ENCODE data around the gene RAD54L2.
"Not testable (repeated sequence)": the region's sequence is repeated elsewhere in the genome, so short reads cannot be mapped to it uniquely, and the experiment has no call there.

Gene RAD54L2, protein sequence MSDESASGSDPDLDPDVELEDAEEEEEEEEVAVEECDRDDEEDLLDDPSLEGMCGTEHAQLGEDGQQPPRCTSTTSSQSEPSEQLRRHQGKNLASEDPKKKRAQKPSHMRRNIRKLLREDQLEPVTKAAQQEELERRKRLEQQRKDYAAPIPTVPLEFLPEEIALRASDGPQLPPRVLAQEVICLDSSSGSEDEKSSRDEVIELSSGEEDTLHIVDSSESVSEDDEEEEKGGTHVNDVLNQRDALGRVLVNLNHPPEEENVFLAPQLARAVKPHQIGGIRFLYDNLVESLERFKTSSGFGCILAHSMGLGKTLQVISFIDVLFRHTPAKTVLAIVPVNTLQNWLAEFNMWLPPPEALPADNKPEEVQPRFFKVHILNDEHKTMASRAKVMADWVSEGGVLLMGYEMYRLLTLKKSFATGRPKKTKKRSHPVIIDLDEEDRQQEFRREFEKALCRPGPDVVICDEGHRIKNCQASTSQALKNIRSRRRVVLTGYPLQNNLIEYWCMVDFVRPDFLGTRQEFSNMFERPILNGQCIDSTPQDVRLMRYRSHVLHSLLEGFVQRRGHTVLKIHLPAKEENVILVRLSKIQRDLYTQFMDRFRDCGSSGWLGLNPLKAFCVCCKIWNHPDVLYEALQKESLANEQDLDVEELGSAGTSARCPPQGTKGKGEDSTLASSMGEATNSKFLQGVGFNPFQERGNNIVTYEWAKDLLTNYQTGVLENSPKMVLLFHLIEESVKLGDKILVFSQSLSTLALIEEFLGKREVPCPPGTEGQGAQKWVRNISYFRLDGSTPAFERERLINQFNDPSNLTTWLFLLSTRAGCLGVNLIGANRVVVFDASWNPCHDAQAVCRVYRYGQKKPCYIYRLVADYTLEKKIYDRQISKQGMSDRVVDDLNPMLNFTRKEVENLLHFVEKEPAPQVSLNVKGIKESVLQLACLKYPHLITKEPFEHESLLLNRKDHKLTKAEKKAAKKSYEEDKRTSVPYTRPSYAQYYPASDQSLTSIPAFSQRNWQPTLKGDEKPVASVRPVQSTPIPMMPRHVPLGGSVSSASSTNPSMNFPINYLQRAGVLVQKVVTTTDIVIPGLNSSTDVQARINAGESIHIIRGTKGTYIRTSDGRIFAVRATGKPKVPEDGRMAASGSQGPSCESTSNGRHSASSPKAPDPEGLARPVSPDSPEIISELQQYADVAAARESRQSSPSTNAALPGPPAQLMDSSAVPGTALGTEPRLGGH (N-terminal part only)

DNA sequence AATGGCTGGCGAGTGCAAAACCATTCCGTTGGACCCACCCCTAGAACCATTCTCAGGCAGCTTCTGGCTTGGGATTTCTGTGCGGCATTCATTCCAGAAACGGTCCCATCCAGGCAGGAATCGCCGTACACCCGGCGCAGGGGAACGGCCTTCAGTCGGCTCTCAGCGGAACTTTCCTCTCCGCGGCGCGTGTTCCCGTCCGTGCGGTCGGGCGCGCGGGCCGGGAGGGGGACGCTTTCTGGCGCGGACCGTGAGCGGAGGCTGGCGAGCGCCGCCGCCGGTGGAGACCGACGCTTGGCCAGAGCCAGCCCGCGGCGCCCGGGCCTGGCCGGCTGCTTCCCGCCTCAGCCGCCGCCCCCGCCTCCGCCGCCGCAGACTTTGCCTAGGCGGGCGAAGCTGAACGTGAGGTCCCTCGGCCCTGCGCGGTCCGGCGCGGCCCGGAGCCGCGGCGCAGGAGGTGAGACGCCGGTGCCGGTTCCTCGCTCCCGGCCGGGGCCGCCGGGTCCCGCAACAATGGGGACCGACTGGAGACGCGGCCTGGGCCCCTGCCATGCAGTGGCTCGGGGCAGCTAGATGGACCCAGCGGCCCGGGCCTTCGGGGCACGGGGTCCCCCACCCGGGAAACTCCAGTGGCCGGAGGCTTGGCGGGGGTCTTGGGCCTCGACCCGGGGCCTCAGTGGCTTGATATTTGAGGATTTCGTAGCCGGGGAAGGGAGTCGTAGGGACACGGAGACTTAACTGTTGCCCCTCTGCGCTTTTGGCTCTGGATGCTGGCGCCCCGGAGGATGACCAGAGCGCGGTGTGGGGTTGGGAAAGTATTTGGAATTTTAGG is at the start of gene RAD54L2:
RAD54L2 (plus strand) TSS at position 261 of the 832 bp plus-strand sequence. CDS start 51,702 bp downstream, outside the sequence.
- peak; percentile 66 for FAIRE-seq
- DNase-seq (ENCODE audit: insufficient read length, low spot score): peak; percentile 77

DNA sequence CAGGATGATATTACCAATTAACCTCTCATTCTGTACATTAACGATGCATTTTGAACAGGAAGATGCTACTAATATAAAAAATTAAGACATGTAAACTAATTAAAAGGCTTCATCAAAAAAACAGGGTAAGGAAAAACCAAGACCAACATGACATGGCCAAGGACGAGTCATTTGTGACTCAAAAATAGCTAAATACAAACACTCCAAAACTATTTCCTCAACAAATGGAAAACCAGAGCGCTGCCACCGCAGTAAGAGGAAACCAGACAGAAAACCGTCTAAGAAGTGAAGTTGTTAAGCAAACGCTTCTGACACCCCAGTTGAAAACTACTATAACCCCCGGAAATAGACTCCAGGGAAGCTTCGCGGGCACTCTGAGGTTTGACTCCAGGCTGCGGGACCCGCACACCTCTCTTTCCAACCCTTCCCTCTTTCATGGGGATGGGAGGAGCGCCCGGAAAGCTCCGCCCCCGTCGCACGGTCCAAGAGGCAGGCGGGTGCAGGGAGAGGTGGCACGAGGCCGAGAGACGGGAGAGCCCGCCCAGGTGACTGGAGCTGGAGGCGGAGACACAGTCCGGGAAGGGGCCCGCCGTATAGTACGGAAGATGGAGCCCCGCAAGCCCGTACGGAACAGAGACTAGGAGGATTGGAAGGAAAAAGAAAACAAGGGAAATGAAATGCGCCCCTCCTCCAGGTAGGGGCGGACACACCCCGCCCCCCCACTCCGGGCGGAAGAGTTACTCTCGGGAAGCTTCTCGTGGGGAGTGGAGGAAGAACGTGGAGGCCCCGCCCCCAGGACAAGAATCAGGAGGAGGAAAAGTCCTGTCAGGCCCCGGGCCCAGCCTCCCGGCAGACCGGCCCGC is 39.4 kb upstream of the RAD54L2 start:
- FAIRE-seq (no peak), DNase-seq (ENCODE audit: insufficient read length, low spot score) (peak; percentile 90)

DNA sequence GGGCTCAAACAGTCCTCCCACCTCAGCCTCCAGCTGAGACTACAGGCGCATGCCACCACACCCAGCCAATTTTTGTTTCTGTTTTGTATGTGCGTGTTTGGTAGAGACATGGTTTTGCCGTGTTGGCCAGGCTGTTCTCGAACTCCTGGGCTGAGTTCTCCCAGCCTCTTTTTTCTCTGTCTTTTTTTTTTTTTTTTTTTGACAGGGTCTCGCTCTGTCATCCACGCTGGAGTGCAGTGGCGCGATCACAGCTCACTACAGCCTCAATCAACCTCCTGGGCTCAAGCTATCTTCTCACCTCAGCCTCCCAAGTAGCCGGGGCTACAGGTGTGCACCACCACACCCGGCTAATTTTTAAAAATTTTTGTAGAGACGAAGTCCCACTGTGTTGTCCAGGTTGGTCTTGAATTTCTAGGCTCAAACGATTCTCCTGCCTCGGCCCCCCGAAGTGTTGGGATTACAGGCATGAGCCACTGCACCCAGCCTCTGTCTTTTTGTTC is 37.8 kb upstream of the RAD54L2 start:
- no peak for DNase-seq (ENCODE audit: insufficient read length, low spot score)
- peak; percentile 40 for FAIRE-seq

DNA sequence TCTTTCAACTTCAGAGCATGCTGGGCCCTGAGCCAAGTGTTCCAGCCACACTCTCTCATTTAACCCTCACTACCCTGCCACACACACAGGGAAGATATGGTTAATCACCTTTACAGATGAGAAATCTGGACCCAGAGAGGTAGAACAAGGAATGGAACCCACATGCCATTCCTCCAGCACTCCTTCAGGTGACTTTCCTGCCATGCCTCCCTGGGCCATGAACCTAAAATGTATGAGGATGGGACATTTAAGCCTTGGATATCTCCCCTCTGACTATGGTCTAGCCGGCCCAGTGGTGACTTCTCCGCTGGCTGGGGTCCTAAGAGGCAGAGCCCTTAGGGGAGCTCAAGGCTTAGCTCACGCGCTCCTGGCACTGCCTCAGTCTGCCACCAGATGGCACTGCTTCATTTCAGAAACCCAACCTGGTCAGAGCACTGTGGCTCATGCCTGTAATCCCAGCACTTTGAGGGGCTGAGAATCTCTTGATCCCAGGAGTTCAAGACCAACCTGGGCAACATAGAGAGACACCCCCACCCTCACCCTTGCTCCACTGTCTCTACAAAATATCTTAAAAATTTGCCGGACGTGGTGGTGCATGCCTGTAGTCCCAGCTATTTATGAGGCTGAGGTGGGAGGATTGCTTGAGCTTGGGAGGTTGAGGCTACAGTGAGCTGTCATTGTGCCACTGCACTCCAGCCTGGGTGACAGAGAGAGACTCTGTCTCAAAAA is 36.5 kb upstream of the RAD54L2 start:
- peak; percentile 76 for DNase-seq (ENCODE audit: insufficient read length, low spot score)

DNA sequence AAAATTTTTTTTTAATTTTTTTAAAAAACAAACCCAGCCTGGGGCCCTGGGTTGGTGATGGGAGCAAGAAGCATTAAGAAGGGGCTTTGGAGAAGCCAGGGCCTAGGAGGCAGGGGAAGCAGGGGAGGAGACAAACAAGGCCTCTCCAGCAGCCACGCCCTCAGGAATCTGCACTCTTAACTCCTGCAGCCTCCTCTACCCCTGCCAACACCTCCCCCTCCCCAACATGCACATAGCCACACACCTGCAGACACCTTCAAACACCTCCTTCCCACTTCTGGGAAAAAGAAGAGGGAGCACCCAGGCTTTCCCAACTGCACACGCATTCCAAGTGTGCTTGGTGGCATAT is 36.0 kb upstream of the RAD54L2 start:
- DNase-seq (ENCODE audit: insufficient read length, low spot score) (no peak), FAIRE-seq (no peak)

More for the DNA sequence above, 36.5 kb upstream of the RAD54L2 start:
- peak; percentile 97 for FAIRE-seq

DNA sequence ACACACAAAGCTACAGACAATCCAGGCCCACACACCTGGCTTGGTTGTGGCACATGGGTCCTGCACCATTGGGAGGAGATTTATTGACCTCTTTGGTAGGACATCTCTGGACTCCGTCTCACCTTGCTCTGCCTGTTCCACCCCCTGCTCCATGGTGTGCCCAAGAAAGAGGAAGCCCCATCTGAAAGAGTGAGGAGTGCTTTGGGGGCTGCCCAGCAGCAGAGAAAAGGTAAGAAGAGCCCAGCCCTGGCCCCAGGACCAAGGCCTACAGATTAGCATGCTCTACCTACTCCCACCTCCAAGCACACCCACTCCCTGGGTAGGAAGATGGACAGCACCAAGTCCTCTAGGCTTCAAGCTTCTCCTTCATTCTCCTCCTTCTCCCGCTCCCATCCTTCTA is 35.5 kb upstream of the RAD54L2 start:
- peak; percentile 13 for FAIRE-seq
- DNase-seq (ENCODE audit: insufficient read length, low spot score): no peak

DNA sequence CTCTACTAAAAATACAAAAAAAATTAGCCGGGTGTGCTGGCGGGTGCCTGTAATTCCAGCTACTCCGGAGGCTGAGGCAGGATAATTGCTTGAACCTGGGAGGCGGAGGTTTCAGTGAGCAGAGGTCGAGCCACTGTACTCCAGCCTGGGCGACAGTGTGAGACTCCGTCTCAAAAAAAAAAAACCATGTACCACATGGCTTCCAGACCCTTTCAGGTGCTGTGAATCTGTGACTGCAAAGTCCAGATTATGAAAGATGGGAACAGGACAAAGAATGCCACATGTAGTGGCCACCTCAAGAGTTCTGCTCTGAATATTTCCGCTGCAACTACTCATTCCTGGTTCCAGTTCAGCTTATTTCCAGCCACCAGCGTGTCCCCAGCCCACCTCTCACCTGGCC is 30.3 kb upstream of the RAD54L2 start:
- no peak for FAIRE-seq

DNA sequence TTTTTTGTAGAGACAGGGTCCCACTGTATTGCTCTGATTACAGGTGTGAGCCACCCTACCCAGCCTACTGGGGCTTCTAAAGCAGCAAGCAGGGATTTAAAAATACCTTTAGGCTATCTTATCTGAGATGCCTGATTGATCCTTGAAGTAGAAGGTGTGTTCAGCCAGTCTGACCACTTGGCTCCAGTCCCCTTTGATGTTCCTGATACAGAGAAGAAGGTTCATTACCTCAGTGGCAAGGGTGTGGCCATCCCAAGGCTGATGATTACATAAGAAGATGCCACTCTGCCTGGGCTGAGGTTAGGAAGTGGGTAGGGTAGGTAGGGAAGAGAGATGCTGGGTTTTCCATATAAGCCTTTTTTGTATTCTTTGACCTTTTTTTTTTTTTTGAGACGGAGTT is 27.5 kb upstream of the RAD54L2 start:
- no peak for DNase-seq (ENCODE audit: insufficient read length, low spot score)
- FAIRE-seq: no peak

More for the DNA sequence above, 30.3 kb upstream of the RAD54L2 start:
- DNase-seq (ENCODE audit: insufficient read length, low spot score): no peak

DNA sequence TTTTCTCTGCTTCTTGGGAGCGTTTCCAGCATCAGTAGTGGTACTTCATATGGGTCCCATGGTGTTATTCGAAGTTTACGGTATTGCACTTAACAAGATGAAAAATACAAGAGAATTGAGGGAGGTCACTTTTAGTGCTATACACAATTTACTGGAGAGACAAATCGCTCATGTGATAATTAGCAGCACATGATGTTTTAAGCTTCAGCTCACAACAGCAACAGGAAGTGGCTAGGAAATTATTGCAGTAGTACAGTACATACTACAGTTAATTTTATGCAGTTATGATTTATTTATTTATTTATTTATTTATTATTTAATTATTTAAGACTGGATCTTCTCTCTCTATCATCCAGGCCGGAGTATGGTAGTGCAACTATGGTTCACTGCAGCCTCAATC is 24.3 kb upstream of the RAD54L2 start:
- FAIRE-seq (no peak), DNase-seq (ENCODE audit: insufficient read length, low spot score) (no peak)

DNA sequence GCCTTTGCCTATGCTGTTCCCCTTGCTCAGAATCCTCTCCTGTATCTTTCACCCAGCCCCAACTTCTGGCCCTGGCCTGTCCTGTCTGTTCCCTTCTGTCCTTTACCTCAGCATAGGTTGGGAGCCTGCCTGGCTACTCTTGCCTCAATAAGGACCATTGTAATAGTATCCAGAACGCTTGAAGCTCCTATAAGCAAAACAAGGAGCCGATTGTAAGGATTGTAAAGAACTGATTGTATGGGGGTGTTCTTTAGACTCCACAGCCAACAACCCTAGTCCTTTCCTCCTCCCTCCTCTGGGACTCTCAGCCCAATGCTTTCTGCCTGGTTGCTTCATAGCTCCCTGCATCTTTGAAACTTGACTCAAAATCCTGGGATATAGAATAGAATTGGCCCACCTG is 18.7 kb upstream of the RAD54L2 start:
- FAIRE-seq: no peak
- no peak for DNase-seq (ENCODE audit: insufficient read length, low spot score)

DNA sequence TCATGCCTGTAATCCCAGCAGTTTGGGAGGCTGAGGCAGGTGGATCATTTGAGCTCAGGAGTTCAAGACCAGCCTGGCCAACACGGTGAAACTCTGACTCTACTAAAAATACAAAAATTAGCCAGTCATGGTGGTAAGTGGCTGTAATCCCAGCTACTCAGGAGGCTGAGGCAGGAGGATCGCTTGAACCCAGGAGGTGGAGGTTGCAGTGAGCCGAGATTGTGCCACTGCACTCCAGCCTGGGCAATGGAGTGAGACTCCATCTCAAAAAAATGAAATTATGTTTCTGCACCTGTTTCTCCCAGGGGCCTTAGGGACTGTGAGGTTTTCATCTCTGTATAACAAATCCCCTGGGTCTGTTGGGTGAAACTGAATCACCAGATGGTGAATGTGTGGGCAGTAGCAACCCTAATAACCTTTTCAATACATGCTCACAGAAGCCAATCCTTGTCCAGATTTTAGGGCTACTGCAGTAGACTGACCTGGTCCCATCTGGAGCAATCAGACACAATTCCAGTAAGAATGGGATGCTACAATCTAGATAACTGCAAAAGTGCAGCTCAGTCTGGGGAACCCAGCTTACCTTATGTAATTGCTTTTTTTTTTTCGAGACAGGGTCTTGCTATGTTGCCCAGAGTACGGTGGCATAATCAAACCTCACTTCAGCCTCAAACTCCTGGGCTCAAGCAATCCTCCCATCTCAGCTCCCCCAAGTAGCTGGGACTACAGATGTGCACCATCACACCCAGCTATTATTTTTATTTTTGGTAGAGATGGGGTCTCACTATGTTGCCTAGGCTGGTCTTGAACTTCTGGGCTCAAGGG is 17.4 kb upstream of the RAD54L2 start:
- FAIRE-seq; DNase-seq (ENCODE audit: insufficient read length, low spot score): not testable (repeated sequence)

DNA sequence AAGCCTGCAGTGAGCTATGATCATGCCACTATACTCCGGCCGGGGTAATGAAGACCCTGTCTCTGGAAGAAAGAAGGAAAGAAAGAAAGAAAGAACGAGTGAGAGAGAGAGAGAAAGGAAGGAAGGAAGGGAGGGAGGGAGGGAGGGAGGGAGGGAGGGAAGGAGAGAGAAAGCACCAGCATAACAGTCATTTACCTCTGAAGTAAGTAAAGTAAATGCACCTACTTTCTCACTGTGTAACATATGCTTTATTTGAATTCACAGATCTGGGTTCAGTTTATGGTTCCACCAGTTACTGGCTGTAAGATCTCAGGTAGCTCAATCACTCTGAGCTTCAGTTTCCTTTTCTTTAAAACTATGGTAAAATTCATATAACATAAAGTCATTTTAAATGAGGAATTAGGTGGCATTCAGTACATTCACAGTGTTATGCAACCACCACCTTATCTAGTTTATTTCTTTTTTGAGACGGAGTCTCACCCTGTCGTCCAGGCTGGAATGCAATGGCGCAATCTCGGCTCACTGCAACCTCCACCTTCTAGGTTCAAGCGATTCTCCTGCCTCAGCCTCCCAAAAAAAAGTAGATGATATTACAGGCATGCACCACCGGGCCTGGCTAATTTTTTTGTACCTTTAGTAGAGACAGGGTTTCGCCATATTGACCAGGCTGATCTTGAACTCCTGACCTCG is 16.1 kb upstream of the RAD54L2 start:
- FAIRE-seq (no peak), DNase-seq (ENCODE audit: insufficient read length, low spot score) (no peak)

DNA sequence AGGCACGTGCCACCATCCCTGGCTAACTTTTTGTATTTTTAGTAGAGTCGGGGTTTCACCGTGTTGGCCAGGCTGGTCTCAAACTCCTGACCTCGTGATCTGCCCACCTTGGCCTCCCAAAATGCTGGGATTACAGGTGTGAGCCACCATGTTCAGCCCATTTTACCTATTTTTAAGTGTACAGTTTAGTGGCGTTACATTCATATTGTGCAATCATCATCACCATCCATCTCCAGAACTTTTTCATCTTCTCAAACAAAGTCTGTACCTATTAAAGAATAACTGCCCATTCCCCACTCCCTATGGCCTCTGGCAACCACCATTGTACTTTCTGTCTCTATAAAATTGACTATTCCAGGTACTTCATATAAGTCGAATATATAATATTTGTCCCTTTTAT is 13.6 kb upstream of the RAD54L2 start:
- not testable (repeated sequence) for FAIRE-seq

DNA sequence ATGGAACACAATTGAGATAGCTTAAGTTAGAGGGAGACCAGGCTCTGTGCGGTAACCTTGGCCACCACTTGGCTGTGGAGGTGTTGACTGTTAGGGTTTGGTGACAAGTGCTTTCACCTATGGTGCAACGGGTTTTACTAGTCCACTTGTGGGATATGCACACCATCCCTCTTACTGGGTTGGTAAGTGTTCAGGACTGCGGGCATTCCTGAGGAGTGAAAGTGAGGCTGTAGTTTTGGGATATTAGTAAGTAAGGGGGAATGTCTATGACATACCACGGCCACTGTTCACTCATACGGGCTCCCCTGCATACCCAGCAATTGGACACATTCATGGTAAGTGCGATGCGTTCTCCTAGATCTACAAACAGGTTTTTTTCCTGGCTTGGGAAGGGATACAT is 8.0 kb upstream of the RAD54L2 start:
- no peak for DNase-seq (ENCODE audit: insufficient read length, low spot score)
- FAIRE-seq: peak; percentile 62

More for the DNA sequence above, 13.6 kb upstream of the RAD54L2 start:
- DNase-seq (ENCODE audit: insufficient read length, low spot score): not testable (repeated sequence)

DNA sequence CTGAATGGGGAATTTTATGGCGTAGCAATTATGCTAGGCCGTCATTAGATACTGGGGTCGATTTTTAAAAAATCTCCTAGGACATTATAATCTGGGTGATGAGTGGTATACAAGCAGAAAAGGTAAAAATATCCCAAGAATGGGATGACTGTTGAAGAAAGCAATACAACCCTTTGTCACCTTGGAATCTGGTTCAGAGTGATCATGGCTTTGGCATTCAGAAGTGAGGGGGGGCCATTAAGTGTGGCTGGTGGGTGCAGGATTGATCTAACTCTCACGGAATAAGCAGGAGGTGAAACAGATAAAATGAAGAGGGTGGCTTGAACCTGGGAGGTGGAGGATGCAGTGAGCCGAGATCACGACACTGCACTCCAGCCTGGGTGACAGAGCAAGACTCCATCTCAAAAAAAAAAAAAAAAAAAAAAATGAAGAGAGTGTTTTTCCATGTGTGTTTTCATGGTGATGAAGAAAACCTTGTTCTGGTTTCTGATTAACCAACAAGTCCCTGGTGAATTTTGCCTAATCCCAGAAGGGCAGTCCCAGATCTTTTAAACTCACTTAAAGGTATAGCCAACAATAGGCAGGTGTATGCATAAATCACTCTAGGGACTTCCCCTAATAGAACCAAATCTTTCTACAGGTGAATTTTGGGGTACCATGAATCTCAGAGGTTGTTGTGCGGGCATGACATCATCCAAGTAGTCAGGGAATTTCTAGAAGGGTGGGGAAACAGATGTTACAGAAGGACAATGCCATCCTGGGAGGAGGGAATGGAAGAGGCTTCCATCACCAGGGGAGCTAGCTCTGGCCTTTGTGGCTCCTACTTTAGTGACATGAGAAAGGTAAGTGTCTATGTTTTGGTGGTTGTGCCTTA is 3.1 kb upstream of the RAD54L2 start:
- DNase-seq (ENCODE audit: insufficient read length, low spot score) (no peak), FAIRE-seq (peak; percentile 4)

DNA sequence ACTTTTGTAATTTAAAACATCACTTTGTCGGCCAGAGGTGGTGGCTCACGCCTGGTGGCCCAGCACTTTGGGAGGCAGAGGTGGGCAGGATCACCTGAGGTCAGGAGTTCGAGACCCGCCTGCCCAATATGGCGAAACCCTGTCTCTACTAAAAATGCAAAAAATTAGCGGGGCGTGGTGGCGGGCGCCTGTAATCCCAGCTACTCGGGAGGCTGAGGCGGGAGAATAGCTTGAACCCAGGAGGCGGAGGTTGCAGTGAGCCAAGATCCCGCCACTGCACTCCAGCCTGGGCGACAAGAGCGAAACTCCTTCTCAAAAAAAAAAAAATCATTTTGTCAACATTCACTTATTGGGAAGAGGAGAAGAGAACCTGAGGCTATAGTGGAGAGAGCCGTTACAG is 888 bp upstream of the RAD54L2 start:
- FAIRE-seq; DNase-seq (ENCODE audit: insufficient read length, low spot score): not testable (repeated sequence)

Measured in HTR-8/SVneo (cell line).